GM10248 (cell line): Measurements from ENCODE around the gene RIPOR2.

Source experiments
- CTCF ChIA-PET: fragments of 300-600 bp; sonication (Branson Sonifier 250); formaldehyde crosslinking; extraction: SDS; loops from one replicate; lab custom pipeline; 2021; ENCODE audit warnings: antibody characterized with exemption; lab: Yijun Ruan, JAX
- POLR2A ChIA-PET: fragments of 350-650 bp; sonication (Branson Sonifier 250); formaldehyde crosslinking; extraction: SDS; loops from one replicate; lab custom pipeline; 2020; ENCODE audit warnings: antibody characterized with exemption; lab: Yijun Ruan, JAX
- DNase-seq: peaks from one replicate; pipeline ENCODE4 v3.0.0; 2012; ENCODE audit errors: extremely low spot score
- TF ChIP-seq, protein P1 (sequence below): IDR thresholded peaks from 2 replicates; pipeline ENCODE4 v1.5.1; 2012; ENCODE audit warnings: mild to moderate bottlenecking, low read depth; ENCODE audit errors: extremely low read depth, missing control alignments, control extremely low read depth

RIPOR2 gene

DNA sequence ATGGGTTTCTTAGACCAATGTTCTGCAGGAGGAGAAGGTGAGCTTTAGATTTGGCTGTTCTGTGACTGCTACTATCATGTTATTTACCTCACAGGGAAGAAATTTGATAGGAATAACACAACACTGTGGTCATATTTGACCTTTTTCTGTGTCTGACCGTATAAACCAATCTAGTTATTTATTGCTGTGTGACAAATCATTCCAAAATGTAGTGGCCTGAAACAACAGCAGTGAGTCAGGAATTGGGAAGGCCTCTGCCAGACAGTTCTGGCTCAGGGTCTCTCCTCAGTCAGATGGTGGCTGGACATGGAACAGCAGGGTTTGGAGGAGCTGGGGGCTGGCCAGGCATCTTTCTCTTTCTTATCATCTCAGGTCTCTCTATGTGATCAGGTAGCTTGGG, 33.0 kb downstream of the RIPOR2 start:
- no peak for DNase-seq
- POLR2A ChIA-PET: no interaction called here
- CTCF ChIA-PET: interaction anchor here (1.4 to 5.3 kb wide), 7 partner anchors 8 to 169 kb away, joined by 3 to 24 read pairs (median 4); partner anchors contain the start of gene RIPOR2

DNA sequence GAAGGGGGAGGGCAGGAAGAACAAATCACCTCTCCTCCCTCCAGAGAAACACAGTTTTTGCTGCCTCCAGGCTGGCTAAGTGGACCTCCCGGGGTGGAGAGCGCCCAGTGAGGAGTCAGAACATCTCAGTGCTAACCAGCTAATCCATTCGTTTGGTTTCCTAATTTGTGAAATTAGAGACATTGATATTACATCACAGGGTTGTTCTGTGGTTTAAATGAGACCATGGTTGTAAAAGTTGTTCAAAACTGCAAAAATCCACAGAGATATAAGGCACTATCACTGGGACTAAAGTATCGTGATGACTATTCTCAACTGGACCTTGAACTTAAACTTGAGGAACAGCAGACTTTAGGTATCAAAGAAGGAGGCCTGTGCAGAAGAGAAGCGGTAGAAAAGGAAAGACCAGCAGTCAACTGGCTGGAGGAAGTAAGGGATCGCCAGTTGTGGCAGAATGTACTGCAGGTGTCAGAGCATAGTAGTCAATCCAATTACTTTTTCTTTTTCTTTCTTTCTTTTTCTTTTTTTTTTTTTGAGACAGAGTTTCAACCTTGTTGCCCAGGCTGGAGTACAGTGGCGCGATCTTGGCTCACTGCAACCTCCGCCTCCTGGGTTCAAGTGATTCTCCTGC, 33.9 kb downstream of the RIPOR2 start:
- ChIA-PET POLR2A (no interaction called here), CTCF (interaction anchor here (1.4 to 5.3 kb wide), 5 partner anchors 9 to 169 kb away, joined by 3 to 24 read pairs (median 9); no protein-coding TSS in a partner anchor)
- no peak for DNase-seq
- TF ChIP-seq, protein P1, sequence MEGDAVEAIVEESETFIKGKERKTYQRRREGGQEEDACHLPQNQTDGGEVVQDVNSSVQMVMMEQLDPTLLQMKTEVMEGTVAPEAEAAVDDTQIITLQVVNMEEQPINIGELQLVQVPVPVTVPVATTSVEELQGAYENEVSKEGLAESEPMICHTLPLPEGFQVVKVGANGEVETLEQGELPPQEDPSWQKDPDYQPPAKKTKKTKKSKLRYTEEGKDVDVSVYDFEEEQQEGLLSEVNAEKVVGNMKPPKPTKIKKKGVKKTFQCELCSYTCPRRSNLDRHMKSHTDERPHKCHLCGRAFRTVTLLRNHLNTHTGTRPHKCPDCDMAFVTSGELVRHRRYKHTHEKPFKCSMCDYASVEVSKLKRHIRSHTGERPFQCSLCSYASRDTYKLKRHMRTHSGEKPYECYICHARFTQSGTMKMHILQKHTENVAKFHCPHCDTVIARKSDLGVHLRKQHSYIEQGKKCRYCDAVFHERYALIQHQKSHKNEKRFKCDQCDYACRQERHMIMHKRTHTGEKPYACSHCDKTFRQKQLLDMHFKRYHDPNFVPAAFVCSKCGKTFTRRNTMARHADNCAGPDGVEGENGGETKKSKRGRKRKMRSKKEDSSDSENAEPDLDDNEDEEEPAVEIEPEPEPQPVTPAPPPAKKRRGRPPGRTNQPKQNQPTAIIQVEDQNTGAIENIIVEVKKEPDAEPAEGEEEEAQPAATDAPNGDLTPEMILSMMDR: no peak

More for the DNA sequence above, 33.0 kb downstream of the RIPOR2 start:
- TF ChIP-seq, protein P1: no peak

DNA sequence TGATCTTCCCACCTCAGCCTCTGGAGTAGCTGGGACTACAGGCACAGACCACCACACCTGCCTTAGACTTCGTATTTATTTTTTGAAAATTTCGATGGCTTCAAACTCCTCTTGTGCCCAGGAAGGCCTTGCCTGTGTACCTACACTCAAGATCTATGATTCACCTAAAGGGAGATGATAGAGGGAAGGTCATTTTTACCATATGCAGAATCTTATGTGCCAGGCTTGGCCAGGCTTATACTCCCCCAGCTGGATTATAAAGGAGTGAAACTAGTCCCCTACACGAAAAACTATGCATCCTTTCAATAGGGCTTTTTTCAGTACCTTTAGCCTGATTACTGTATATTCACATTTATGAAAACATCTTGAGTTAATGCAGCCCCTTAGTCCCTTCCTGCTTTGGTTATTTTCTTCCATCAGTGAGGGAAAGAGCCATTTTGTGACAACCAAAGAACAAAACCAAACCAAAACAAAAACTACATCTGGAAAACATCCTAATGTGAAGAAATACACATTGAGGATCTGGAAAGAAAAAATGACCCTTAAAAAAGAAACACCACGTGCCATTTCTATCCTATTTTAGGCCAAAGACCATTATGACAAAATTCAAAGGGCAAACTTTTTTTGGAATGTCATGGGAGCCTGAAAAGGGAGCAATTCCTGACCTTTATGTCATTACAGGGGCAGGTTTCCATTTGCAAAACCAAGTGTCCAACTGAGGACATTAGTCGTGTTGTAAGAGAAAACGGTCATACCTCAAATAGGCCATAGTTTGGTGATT, 34.7 kb downstream of the RIPOR2 start:
- POLR2A ChIA-PET: no interaction called here
- CTCF ChIA-PET: interaction anchor here (0.8 to 5.3 kb wide), 6 partner anchors 10 to 90 kb away, joined by 3 to 32 read pairs (median 17); partner anchors contain the start of gene RIPOR2
- no peak for DNase-seq
- TF ChIP-seq, protein P1: no peak

DNA sequence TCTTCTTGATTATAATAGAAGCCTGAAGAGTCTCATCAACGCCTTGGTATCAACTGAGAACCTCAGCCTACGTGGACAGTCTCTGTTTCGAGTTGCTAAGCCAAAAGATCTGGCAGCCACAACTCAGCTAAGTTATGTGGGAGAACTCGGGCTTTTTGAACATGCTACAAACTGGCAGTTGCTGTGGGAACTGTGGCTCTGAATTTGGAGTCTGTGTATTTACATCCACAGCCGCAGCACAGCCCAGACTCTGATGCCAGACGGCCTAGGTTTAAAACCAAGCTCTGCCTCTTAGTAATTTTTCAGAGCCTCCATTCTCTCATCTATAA, 35.8 kb downstream of the RIPOR2 start:
- POLR2A ChIA-PET: no interaction called here
- CTCF ChIA-PET: interaction anchor here (0.6 to 5.3 kb wide), 10 partner anchors 11 to 118 kb away, joined by 3 to 32 read pairs (median 10); partner anchors contain the start of gene RIPOR2
- DNase-seq: no peak

DNA sequence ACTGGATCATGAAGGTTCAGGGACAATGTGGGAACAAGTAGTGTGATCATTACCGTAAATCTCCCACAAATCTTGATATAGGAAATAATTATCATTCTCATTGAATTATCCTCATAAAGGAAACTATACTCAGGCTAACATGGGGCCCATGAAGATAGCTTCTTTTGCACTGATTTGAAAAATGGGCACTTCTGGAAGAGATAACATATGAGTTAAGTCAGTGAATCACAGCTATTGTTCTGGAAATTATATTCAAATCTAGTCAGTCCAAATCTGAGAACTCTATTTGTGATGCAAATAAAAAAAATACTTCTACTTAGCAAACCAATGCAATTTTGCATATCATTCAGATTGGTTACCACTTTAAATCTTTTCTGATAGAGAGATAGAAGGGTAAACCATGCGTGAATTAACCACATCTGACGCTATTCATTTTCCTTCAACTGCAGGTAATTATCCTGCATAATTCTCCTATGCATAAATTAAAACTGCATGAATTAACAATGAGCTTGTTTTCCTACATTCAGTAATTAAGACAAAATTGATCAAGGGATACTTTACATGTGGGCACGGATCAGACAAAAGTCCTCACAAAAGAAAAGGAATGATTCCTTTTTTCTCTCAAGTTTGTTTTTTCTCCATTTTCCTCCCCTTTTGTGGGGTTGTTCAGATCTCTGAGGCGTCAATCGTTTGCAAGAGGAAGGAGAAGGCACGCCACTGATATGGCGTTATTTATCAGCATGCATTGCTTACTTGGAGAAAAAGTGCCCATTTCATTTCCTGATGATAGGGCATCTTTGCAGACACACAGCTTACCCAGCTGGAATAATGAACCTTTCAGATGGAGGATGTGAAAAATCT, 36.4 kb downstream of the RIPOR2 start:
- DNase-seq: no peak
- POLR2A ChIA-PET: no interaction called here
- TF ChIP-seq, protein P1: no peak
- CTCF ChIA-PET: interaction anchor here (0.8 to 5.3 kb wide), 14 partner anchors 11 to 616 kb away, joined by 3 to 32 read pairs (median 6); no protein-coding TSS in a partner anchor

More for the DNA sequence above, 35.8 kb downstream of the RIPOR2 start:
- TF ChIP-seq, protein P1: no peak

DNA sequence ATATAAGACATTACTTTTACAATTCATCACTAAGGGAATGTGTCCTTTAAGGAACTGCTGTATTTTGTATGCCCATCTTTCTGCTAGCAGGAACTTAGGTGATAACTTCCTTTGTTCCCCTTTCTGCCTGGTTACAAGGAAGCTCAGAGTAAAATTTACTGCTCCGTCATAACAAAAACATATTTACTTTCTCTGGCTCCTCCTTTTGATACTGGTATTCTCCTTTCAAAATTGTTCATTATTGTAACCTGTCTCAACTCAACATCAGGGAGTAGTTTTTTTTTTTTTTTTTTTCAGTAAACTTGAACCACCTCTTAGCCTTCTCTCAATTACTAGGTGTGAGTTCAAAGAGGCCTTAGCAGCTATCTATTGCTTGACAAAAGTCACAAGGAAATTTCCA, 37.1 kb downstream of the RIPOR2 start:
- POLR2A ChIA-PET: no interaction called here
- TF ChIP-seq, protein P1: no peak
- DNase-seq: no peak
- CTCF ChIA-PET: interaction anchor here (0.7 to 5.3 kb wide), 15 partner anchors 10 to 616 kb away, joined by 3 to 32 read pairs (median 6); no protein-coding TSS in a partner anchor
